ENCODE results near the gene AFM. TPM values are rescaled to one million over a fixed set of nuclear protein-coding genes. Genes with fewer than 3 reads are reported as not detected.

AFM gene
- total RNA-seq, 1 experiment from 2014 or later, result not detected

DNA sequence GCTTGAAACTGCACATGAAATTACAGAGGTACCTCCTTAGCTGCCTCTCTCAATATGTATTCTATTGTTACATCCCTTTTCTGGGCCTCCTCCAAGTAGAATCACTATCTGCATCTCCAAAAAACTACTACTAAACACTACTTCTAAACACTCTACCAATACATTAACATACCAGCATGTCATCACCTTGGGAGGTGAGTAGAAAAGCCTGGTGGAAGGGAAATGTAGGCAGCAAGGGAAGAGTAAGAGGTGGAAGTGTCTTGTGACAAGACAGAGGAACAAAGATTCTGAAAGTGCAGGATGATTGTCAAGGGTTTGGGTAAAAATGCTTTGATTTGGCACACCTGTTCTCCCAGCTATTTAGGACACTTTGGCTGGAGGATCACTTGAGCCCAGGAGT lies 3.5 kb downstream of the AFM start:
- RAD21 ChIA-PET (ENCODE audit: low non-redundant PET in 1 of 2, low total read pairs in 2 of 2, uncharacterized antibody in 2 of 2, unreplicated experiment in 2 of 2), result no interaction called here
- Histone ChIP-seq H3K79me2 (ENCODE audit: insufficient read depth, low read length) (no peaks in the 10 kb centered on the region), H3K27ac (ENCODE audit: low read depth, low read length) (no peak overlapping the region), H3K9me3 (ENCODE audit: control insufficient read depth in 1 of 2, insufficient read depth in 1 of 2, low read depth in 1 of 2, low read length in 2 of 2) (no peaks in the 10 kb centered on the region), H3K9me2 (ENCODE audit: insufficient read depth) (no peaks in the 10 kb centered on the region), H4K20me1 (ENCODE audit: insufficient read depth) (no peaks in the 10 kb centered on the region), H3K36me3 (ENCODE audit: control insufficient read depth in 1 of 2, insufficient read depth in 2 of 2, low read length in 2 of 2) (no peaks in the 10 kb centered on the region), H3K9ac (ENCODE audit: low read length) (no peak overlapping the region), H3K27me3 (ENCODE audit: insufficient read depth, low read length) (0 out of 2 replicates have a peak, but pooled peaks cover 4% of the 10 kb centered on the region), H2AFZ (ENCODE audit: low read depth, low read length, poor library complexity, severe bottlenecking) (no peak overlapping the region), H3K4me2 (ENCODE audit: low read length) (no peak overlapping the region), H3K4me1 (ENCODE audit: control insufficient read depth in 1 of 2, insufficient read depth in 2 of 2, low read length in 2 of 2) (no peaks in the 10 kb centered on the region), H3K4me3 (replicated peaks in 1 of 2; ENCODE audit: low read depth in 1 of 2, low read length in 2 of 2) (no peak overlapping the region)
- CTCF ChIA-PET, result no interaction called here
- intact Hi-C loops (cut with micrococcal nuclease), result no loop called here
- no TSS peak for BruUV-seq (replicated peaks)
- no peak for DNase-seq (ENCODE audit: low read depth, low spot score)
- POLR2A ChIA-PET, result no interaction called here
- TF ChIP-seq ZFX (IDR thresholded peaks at IDR 0.05), result no peak
- TF ChIP-seq, protein P1, sequence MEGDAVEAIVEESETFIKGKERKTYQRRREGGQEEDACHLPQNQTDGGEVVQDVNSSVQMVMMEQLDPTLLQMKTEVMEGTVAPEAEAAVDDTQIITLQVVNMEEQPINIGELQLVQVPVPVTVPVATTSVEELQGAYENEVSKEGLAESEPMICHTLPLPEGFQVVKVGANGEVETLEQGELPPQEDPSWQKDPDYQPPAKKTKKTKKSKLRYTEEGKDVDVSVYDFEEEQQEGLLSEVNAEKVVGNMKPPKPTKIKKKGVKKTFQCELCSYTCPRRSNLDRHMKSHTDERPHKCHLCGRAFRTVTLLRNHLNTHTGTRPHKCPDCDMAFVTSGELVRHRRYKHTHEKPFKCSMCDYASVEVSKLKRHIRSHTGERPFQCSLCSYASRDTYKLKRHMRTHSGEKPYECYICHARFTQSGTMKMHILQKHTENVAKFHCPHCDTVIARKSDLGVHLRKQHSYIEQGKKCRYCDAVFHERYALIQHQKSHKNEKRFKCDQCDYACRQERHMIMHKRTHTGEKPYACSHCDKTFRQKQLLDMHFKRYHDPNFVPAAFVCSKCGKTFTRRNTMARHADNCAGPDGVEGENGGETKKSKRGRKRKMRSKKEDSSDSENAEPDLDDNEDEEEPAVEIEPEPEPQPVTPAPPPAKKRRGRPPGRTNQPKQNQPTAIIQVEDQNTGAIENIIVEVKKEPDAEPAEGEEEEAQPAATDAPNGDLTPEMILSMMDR (IDR thresholded peaks at IDR 0.05 in 2 of 3, conservative IDR thresholded peaks at IDR 0.05 in 1 of 3; ENCODE audit: borderline replicate concordance in 1 of 3, insufficient read depth in 1 of 3, low read depth in 2 of 3, low read length in 2 of 3), result no peak
- no peak for TF ChIP-seq ATF3 (IDR thresholded peaks at IDR 0.05)
- no peak for ATAC-seq

- no peaks in the 10 kb centered on the region for H3K9me2 ChIP-seq (ENCODE audit: insufficient read depth)
- no TSS peak for BruUV-seq (replicated peaks)
- CTCF ChIA-PET, result no interaction called here
- 0 out of 2 replicates have a peak, but pooled peaks cover 4% of the 10 kb centered on the region for H3K27me3 ChIP-seq (ENCODE audit: insufficient read depth, low read length)
- H3K27ac ChIP-seq (ENCODE audit: low read depth, low read length), result no peak overlapping the region
- no peak overlapping the region for H2AFZ ChIP-seq (ENCODE audit: low read depth, low read length, poor library complexity, severe bottlenecking)
- intact Hi-C loops (cut with micrococcal nuclease), result no loop called here
- H3K4me3 ChIP-seq (replicated peaks in 1 of 2; ENCODE audit: low read depth in 1 of 2, low read length in 2 of 2), result no peak overlapping the region
- POLR2A ChIA-PET, result no interaction called here
- H3K9me3 ChIP-seq (ENCODE audit: control insufficient read depth in 1 of 2, insufficient read depth in 1 of 2, low read depth in 1 of 2, low read length in 2 of 2), result no peaks in the 10 kb centered on the region
- no peaks in the 10 kb centered on the region for H3K36me3 ChIP-seq (ENCODE audit: control insufficient read depth in 1 of 2, insufficient read depth in 2 of 2, low read length in 2 of 2)
- no peaks in the 10 kb centered on the region for H4K20me1 ChIP-seq (ENCODE audit: insufficient read depth)
- DNase-seq (ENCODE audit: low read depth, low spot score), result no peak
- H3K4me2 ChIP-seq (ENCODE audit: low read length), result no peak overlapping the region
- H3K79me2 ChIP-seq (ENCODE audit: insufficient read depth, low read length), result no peaks in the 10 kb centered on the region
- no peak overlapping the region for H3K9ac ChIP-seq (ENCODE audit: low read length)
- no peaks in the 10 kb centered on the region for H3K4me1 ChIP-seq (ENCODE audit: control insufficient read depth in 1 of 2, insufficient read depth in 2 of 2, low read length in 2 of 2)
- no peak for ATAC-seq
- TF ChIP-seq TCF7L2 (IDR thresholded peaks at IDR 0.05; ENCODE audit: borderline replicate concordance, extremely low read depth, insufficient read depth, insufficient read length), result no peak
- no peak for TF ChIP-seq ELF1 (IDR thresholded peaks at IDR 0.05; ENCODE audit: borderline replicate concordance, low read depth)
- no peak for TF ChIP-seq YY1 (IDR thresholded peaks at IDR 0.05; ENCODE audit: extremely low read depth, insufficient replicate concordance, low read depth, low read length)
- no peak for TF ChIP-seq SP1 (IDR thresholded peaks at IDR 0.05; ENCODE audit: low read depth)
- no peak for TF ChIP-seq SRF (IDR thresholded peaks at IDR 0.05; ENCODE audit: low read depth)
- TF ChIP-seq ATF3 (IDR thresholded peaks at IDR 0.05), result no peak
- no peak for TF ChIP-seq MAX (IDR thresholded peaks at IDR 0.05)
- no peak for TF ChIP-seq RAD21 (IDR thresholded peaks at IDR 0.05; ENCODE audit: low read depth)
- no peak for TF ChIP-seq CEBPB (IDR thresholded peaks at IDR 0.05; ENCODE audit: low read depth)
- TF ChIP-seq ZBTB33 (IDR thresholded peaks at IDR 0.05; ENCODE audit: extremely low read depth, insufficient replicate concordance, low read length), result no peak
- no peak for TF ChIP-seq EZH2phosphoT487 (IDR thresholded peaks at IDR 0.05; ENCODE audit: borderline replicate concordance)
- TF ChIP-seq EZH2 (IDR thresholded peaks at IDR 0.05), result no peak
- TF ChIP-seq POLR2A (IDR thresholded peaks at IDR 0.05; ENCODE audit: borderline replicate concordance, extremely low read depth, insufficient read depth, insufficient read length), result no peak
- RAD21 ChIA-PET (ENCODE audit: low non-redundant PET in 1 of 2, low total read pairs in 2 of 2, uncharacterized antibody in 2 of 2, unreplicated experiment in 2 of 2), result no interaction called here
Observed at GRCh38 chr4:73485596-73485995, 4.1 kb downstream of the AFM start.

Data from HCT116 (cell line).